CD8-positive, alpha-beta memory T cell (primary cell): ENCODE results near the gene IFT43. TPM values are rescaled to one million over a fixed set of nuclear protein-coding genes. Genes with fewer than 3 reads are reported as not detected.
A peak's percentile ranks its signal among the peaks of the same experiment; 100 is the strongest.

Source experiments
- CTCF ChIA-PET: fragments of 350-600 bp; sonication (Branson Sonifier 250); formaldehyde crosslinking; loops from one replicate; lab custom pipeline; 2021; ENCODE audit warnings: antibody characterized with exemption; lab: Charles Lee
- POLR2A ChIA-PET: fragments of 350-600 bp; sonication (Branson Sonifier 250); formaldehyde crosslinking; loops from one replicate; lab custom pipeline; 2021; ENCODE audit warnings: antibody characterized with exemption; lab: Charles Lee
- DNase-seq, 5 donors: peaks; one replicate each; pipeline versions ENCODE4 v3.0.0 to v3.0.0-alpha.2; 2020 to 2022; ENCODE audit warnings: mixed read lengths in 1 of 5
- H3K27ac ChIP-seq: one replicate; pipeline ENCODE4 v1.7.0; 2013; ENCODE audit warnings: low read depth, mild to moderate bottlenecking, low read length, moderate library complexity
- H3K27me3 ChIP-seq: 2 replicates; pipeline ENCODE4 v1.7.0; 2013; ENCODE audit warnings: low read length, mild to moderate bottlenecking; ENCODE audit not compliant: insufficient read depth, poor library complexity, severe bottlenecking
- H3K36me3 ChIP-seq: 2 replicates; pipeline ENCODE4 v1.7.0; 2013; ENCODE audit warnings: mild to moderate bottlenecking, low read length, moderate library complexity; ENCODE audit not compliant: insufficient read depth
- H3K4me1 ChIP-seq: 2 replicates; pipeline ENCODE4 v1.7.0; 2013; ENCODE audit warnings: mild to moderate bottlenecking, low read length, moderate library complexity; ENCODE audit not compliant: insufficient read depth
- H3K4me3 ChIP-seq: 2 replicates; pipeline ENCODE4 v1.7.0; 2013; ENCODE audit warnings: mild to moderate bottlenecking, low read length
- H3K9me3 ChIP-seq: 2 replicates; pipeline ENCODE4 v1.7.0; 2013; ENCODE audit warnings: mild to moderate bottlenecking, low read length
- H3K27ac Mint-ChIP-seq, 8 donors: one replicate each; pipeline ENCODE4 v1.8.0; 2020 to 2021; ENCODE audit warnings: mixed read lengths in 8 of 8, mild to moderate bottlenecking in 6 of 8, inconsistent platforms in 3 of 8, moderate library complexity in 3 of 8
- H3K27me3 Mint-ChIP-seq, 2 donors: one replicate each; pipeline ENCODE4 v1.8.0; 2020 to 2021; ENCODE audit warnings: mixed read lengths in 2 of 2, mild to moderate bottlenecking in 1 of 2, moderate library complexity in 1 of 2
- H3K36me3 Mint-ChIP-seq, 3 donors: one replicate each; pipeline ENCODE4 v1.8.0; 2020 to 2021; ENCODE audit warnings: mixed read lengths in 3 of 3, inconsistent platforms in 1 of 3, mild to moderate bottlenecking in 1 of 3
- H3K4me1 Mint-ChIP-seq, 3 donors: one replicate each; pipeline ENCODE4 v1.8.0; 2020 to 2021; ENCODE audit warnings: mixed read lengths in 3 of 3, inconsistent platforms in 1 of 3, mild to moderate bottlenecking in 1 of 3
- H3K4me3 Mint-ChIP-seq, 7 donors: one replicate each; pipeline ENCODE4 v1.8.0; 2020 to 2021; ENCODE audit warnings: mixed read lengths in 7 of 7, mild to moderate bottlenecking in 6 of 7, moderate library complexity in 4 of 7, inconsistent platforms in 2 of 7
- H3K9me3 Mint-ChIP-seq, 5 donors: one replicate each; pipeline ENCODE4 v1.8.0; 2020 to 2022; ENCODE audit warnings: mixed read lengths in 5 of 5, mild to moderate bottlenecking in 3 of 5, moderate library complexity in 2 of 5, inconsistent platforms in 1 of 5
- polyA plus RNA-seq: library from polyadenylated mRNA; unstranded; fragments of 300-500 nt; fragmentation: Illumina TruSeq; gene quantifications from one replicate; pipeline ENCODE4 v1.2.3, GENCODE V29; 2021
- total RNA-seq, 2 experiments: library from RNA; stranded (reverse); gene quantifications; one replicate each; pipeline ENCODE4 v1.2.3, GENCODE V29; 2021

IFT43 gene
- total and polyA plus RNA-seq, 3 experiments from 2014 or later, result 12.6 to 14.4 (median 14.2) TPM

- no peaks in the 10 kb centered on the region for H3K9me3 Mint-ChIP-seq
- H3K27me3 ChIP-seq, result no peaks in the 10 kb centered on the region
- no peaks in the 10 kb centered on the region for H3K27me3 Mint-ChIP-seq
- H3K4me3 ChIP-seq, result no peak overlapping the region
- POLR2A ChIA-PET, result no interaction called here
- H3K4me1 ChIP-seq, result no peaks in the 10 kb centered on the region
- no peak for DNase-seq
- no peak overlapping the region for H3K27ac Mint-ChIP-seq
- CTCF ChIA-PET, result no interaction called here
- no peak overlapping the region for H3K4me3 Mint-ChIP-seq
- H3K4me1 Mint-ChIP-seq, result no peaks in the 10 kb centered on the region
- no peaks in the 10 kb centered on the region for H3K36me3 ChIP-seq
- no peaks in the 10 kb centered on the region for H3K9me3 ChIP-seq
- H3K27ac ChIP-seq, result no peak overlapping the region
- H3K36me3 Mint-ChIP-seq, result peaks cover 0 to 8% (median 5%) of the 10 kb centered on the region in 3 donors
Observed at GRCh38 chr14:76081642-76082041, 96.1 kb downstream of the IFT43 start.

GRCh38 chr14:76083796-76084765, 98.5 kb downstream of the IFT43 start:
- H3K4me3 Mint-ChIP-seq, result no peak overlapping the region
- no peaks in the 10 kb centered on the region for H3K27me3 Mint-ChIP-seq
- POLR2A ChIA-PET, result no interaction called here
- no peak overlapping the region for H3K4me3 ChIP-seq
- H3K9me3 ChIP-seq, result no peaks in the 10 kb centered on the region
- no peak overlapping the region for H3K27ac ChIP-seq
- DNase-seq, result no peak
- H3K9me3 Mint-ChIP-seq, result no peaks in the 10 kb centered on the region
- H3K4me1 Mint-ChIP-seq, result no peaks in the 10 kb centered on the region
- no peaks in the 10 kb centered on the region for H3K36me3 ChIP-seq
- peaks cover 0 to 6% (median 5%) of the 10 kb centered on the region in 3 donors for H3K36me3 Mint-ChIP-seq
- H3K27ac Mint-ChIP-seq, result peak overlapping the region in 1 of 8 donors; percentile 58
- CTCF ChIA-PET, result no interaction called here
- no peaks in the 10 kb centered on the region for H3K4me1 ChIP-seq
- H3K27me3 ChIP-seq, result no peaks in the 10 kb centered on the region

- POLR2A ChIA-PET, result no interaction called here
- peak overlapping the region in 1 of 8 donors; percentile 40 for H3K27ac Mint-ChIP-seq
- DNase-seq, result no peak
- H3K36me3 ChIP-seq, result no peaks in the 10 kb centered on the region
- no peaks in the 10 kb centered on the region for H3K9me3 Mint-ChIP-seq
- H3K36me3 Mint-ChIP-seq, result peaks cover 0 to 6% (median 5%) of the 10 kb centered on the region in 3 donors
- no peaks in the 10 kb centered on the region for H3K4me1 Mint-ChIP-seq
- H3K27me3 ChIP-seq, result no peaks in the 10 kb centered on the region
- H3K4me3 ChIP-seq, result no peak overlapping the region
- H3K4me3 Mint-ChIP-seq, result no peak overlapping the region
- H3K4me1 ChIP-seq, result no peaks in the 10 kb centered on the region
- CTCF ChIA-PET, result no interaction called here
- H3K27me3 Mint-ChIP-seq, result no peaks in the 10 kb centered on the region
- H3K9me3 ChIP-seq, result no peaks in the 10 kb centered on the region
- H3K27ac ChIP-seq, result no peak overlapping the region
Observed at GRCh38 chr14:76085358-76085757, 99.8 kb downstream of the IFT43 start.

- Mint-ChIP-seq H3K9me3 (no peaks in the 10 kb centered on the region), H3K4me3 (no peak overlapping the region), H3K36me3 (peaks cover 0 to 6% (median 5%) of the 10 kb centered on the region in 3 donors), H3K4me1 (no peaks in the 10 kb centered on the region), H3K27ac (no peak overlapping the region), H3K27me3 (no peaks in the 10 kb centered on the region)
- Histone ChIP-seq H3K4me1 (no peaks in the 10 kb centered on the region), H3K4me3 (no peak overlapping the region), H3K9me3 (no peaks in the 10 kb centered on the region), H3K27me3 (no peaks in the 10 kb centered on the region), H3K27ac (no peak overlapping the region), H3K36me3 (no peaks in the 10 kb centered on the region)
- ChIA-PET CTCF (no interaction called here), POLR2A (no interaction called here)
- no peak for DNase-seq
Observed at GRCh38 chr14:76086636-76087035, 101.1 kb downstream of the IFT43 start.

- H3K36me3 ChIP-seq, result no peaks in the 10 kb centered on the region
- H3K27ac ChIP-seq, result no peak overlapping the region
- no peaks in the 10 kb centered on the region for H3K9me3 ChIP-seq
- no peaks in the 10 kb centered on the region for H3K4me1 Mint-ChIP-seq
- ChIA-PET CTCF (no interaction called here), POLR2A (no interaction called here)
- no peaks in the 10 kb centered on the region for H3K27me3 Mint-ChIP-seq
- H3K9me3 Mint-ChIP-seq, result no peaks in the 10 kb centered on the region
- H3K36me3 Mint-ChIP-seq, result peaks cover 0 to 2% (median 0%) of the 10 kb centered on the region in 3 donors
- no peaks in the 10 kb centered on the region for H3K4me1 ChIP-seq
- DNase-seq, result no peak
- no peak overlapping the region for H3K27ac Mint-ChIP-seq
- H3K4me3 ChIP-seq, result no peak overlapping the region
- H3K4me3 Mint-ChIP-seq, result no peak overlapping the region
- H3K27me3 ChIP-seq, result no peaks in the 10 kb centered on the region
Observed at GRCh38 chr14:76088326-76088725, 102.8 kb downstream of the IFT43 start.

- H3K27ac Mint-ChIP-seq, result no peak overlapping the region
- ChIA-PET POLR2A (no interaction called here), CTCF (no interaction called here)
- Histone ChIP-seq H3K27me3 (no peaks in the 10 kb centered on the region), H3K4me1 (no peaks in the 10 kb centered on the region), H3K9me3 (no peaks in the 10 kb centered on the region), H3K36me3 (no peaks in the 10 kb centered on the region), H3K27ac (no peak overlapping the region), H3K4me3 (no peak overlapping the region)
- H3K4me3 Mint-ChIP-seq, result no peak overlapping the region
- no peaks in the 10 kb centered on the region for H3K36me3 Mint-ChIP-seq
- no peak for DNase-seq
- no peaks in the 10 kb centered on the region for H3K9me3 Mint-ChIP-seq
- H3K4me1 Mint-ChIP-seq, result no peaks in the 10 kb centered on the region
- no peaks in the 10 kb centered on the region for H3K27me3 Mint-ChIP-seq
Observed at GRCh38 chr14:76088771-76089571, 103.4 kb downstream of the IFT43 start.

GRCh38 chr14:76089575-76089974, 104.0 kb downstream of the IFT43 start:
- Mint-ChIP-seq H3K27ac (peak overlapping the region in 1 of 8 donors; percentile 83), H3K9me3 (no peaks in the 10 kb centered on the region), H3K27me3 (no peaks in the 10 kb centered on the region), H3K36me3 (no peaks in the 10 kb centered on the region), H3K4me3 (no peak overlapping the region), H3K4me1 (no peaks in the 10 kb centered on the region)
- POLR2A ChIA-PET, result no interaction called here
- no peaks in the 10 kb centered on the region for H3K4me1 ChIP-seq
- no peak for DNase-seq
- no peaks in the 10 kb centered on the region for H3K9me3 ChIP-seq
- CTCF ChIA-PET, result no interaction called here
- no peak overlapping the region for H3K4me3 ChIP-seq
- no peak overlapping the region for H3K27ac ChIP-seq
- no peaks in the 10 kb centered on the region for H3K36me3 ChIP-seq
- H3K27me3 ChIP-seq, result no peaks in the 10 kb centered on the region
